GM19455 (cell line): Measurements from ENCODE around the gene RAPGEF3.
A peak's percentile ranks its signal among the peaks of the same experiment; 100 is the strongest.

Experiments
- ATAC-seq: cut with Tn5 transposase; IDR thresholded peaks from one replicate; pipeline ENCODE4 v1.9.1; 2021; ENCODE audit not compliant: unreplicated experiment

The RAPGEF3 gene

DNA sequence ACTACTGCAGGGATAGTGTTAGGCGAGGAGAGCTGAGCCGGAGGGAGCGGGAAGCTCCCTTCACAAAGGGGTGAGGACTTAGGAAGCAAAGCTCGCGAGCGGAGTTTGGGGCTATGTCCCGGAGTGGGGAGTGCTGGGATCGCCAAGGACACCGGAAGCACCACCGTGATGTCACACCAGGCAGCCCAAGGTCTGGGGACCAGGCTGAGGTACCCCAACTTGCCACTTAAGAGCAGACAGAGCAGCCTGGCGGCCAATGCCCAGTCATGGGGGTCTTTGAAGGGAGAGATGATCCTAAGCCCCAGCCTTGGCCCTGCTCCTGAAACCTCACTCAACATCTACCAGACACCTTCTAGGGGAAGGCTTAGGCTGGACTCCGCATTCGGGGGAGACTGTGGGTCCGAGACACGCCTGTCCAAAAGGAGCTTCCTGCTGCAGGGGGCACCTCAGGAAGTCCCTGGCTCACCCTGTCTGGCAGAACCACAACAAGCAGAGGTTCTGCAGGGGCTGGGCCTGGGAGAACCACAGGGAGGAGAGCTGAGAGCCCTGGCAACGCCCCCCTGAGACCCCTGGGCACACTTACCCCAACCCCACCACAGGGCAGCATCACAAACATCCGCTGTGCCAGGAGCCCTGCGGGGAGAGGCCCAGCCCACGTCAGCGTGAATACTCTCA lies 32.1 kb upstream of the RAPGEF3 start:
- ATAC-seq, result no peak

DNA sequence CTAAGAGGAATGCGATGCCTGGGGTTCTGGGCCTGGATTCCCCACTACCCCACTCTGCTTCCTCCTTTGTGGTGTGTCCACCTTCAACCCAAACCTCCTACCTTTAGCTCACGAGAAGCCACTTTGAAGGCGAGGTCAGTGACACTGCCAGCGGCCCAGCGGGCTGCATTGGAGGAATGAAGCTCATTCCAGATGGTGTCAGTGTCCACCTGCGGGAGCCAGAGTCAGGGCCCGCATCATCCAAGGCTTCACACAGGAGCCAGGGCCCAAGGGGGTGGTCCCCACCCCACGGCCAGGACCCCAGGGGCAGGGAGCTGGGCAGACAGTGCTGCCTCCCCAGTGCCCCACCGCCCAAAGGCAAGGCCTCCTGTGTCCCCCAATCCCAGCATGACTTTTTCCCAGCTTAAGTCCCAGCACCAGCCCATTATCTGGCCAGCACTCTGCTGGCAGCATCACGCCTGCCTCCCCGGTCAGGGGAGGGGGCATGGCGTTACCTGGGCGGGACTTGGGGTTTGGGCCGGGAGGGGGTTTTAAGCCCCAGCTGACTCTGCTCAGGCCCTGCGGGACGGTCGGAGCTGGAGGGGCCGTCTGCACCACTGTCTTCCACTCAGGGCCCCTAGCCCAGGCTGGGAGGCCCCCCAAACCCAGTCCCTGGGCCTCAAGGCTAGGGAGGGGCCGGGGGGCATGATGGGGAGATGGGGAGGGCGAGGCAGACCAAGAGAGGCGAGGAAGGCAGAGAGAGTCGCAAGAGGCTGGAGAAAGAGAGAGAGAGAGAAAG lies 31.2 kb upstream of the RAPGEF3 start:
- ATAC-seq, result no peak

GRCh38 chr12:47789141-47789540 lies 30.5 kb upstream of the RAPGEF3 start:
- ATAC-seq, result no peak

DNA sequence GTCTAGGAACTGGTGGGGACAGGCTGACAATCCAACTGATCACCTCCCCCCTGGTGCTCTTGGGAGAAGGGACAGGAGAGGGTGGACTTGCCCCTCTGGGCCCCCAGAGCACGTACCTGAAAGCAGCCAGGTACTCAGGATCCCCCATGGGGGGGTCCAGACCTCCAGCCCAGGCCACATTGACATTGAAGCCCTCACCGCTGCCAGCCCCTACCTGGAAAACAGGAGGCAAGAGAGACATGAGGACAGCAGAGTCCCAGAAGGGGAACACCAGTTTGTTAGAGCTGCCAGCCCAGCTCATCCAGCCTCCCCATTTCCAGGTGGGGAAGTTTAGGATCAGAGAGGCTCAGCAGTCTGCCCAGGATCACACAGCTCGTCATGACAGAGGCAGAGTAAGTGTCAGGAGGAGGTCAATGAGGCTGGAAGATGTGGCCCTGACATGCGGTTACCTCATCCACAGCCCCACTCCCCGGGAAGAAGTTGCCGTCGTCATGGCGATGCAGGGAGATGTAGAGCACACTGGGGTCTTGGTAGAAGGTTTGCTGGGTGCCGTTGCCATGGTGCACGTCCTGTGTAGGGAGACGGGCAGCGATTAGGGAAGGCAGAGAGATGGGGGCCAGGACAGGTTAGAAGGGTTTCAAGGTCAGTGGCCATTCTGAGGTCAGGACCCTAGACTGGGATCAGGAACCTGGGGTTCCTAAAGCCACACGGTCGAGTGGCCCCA lies 29.1 kb upstream of the RAPGEF3 start:
- no peak for ATAC-seq

GRCh38 chr12:47786662-47787280 lies 28.1 kb upstream of the RAPGEF3 start:
- no peak for ATAC-seq

DNA sequence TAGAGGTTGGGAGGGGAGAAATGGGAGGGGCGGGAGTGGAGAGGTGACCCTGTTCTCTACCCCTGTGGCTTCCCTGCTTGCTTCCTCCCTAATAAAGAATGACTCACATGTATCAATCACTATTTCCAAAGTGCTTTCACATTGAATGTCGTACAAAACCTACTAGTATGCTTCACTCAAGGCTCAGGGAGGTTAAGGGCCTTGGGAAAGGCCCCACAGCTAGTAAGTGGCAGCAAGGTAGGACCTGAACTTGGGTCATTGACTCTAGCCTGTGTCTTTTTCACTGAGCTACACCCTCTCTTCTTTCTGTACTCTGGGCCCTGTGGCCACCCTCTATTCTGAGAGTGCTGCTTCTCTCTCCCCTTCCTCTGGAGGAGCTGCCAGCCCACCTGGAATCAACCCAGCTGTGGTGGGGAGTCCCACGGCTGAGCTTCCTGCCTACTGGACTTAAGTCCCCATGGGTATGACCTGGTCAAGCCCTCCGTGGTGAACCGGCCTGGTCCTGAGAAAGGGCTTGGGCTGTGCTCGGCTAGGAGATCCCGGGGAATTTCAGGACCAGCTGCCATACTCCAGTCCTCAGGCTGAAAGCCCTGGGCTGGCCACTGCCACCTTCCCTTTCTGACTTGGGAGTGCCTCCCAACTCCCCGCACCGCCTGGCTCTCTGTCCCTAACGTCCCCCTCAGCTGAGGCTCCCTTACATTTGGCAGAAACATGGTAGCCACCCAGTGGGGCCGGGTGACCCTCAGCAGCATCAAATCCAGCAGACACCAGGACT lies 27.4 kb upstream of the RAPGEF3 start:
- ATAC-seq, result no peak

DNA sequence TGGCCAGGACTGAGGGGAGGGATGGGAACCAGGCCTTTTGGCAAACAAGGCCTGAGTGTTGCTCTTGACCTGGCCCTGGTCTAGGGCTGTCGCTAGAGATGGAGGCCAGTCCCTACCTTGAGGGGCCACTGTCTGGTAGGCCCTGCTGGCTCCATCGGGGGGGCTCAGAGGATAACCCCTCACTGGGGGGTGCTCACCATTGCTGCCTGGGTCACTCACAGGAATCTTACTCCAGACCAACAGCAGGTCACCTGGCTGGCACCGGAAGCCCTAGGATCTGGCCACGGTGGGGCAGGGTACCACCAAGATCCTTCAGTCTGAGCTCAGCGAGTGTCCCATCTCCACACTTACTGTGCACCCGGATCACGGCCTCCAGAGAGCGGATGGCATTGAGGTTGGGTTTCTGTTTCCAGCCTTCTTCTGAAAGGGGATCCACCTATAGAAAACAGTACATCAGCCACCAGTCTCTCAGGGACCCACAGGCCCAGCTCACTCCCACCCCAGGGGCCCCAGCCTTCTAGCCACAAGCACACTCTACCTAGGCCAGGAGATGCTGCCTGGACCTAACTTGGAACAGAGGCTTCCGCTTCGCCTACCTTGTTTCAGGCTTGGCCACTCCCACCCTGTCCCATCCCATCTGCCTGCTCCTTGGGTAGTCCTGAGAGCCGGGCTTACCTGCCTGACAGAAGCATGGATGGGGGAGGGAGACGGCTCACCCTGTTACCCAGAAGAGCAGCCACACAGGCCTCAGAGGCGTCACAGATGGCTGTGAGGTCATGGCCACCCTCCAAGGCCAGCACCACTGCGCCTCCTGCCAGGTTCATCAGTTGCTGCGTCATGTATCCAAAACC lies 26.6 kb upstream of the RAPGEF3 start:
- ATAC-seq, result no peak

DNA sequence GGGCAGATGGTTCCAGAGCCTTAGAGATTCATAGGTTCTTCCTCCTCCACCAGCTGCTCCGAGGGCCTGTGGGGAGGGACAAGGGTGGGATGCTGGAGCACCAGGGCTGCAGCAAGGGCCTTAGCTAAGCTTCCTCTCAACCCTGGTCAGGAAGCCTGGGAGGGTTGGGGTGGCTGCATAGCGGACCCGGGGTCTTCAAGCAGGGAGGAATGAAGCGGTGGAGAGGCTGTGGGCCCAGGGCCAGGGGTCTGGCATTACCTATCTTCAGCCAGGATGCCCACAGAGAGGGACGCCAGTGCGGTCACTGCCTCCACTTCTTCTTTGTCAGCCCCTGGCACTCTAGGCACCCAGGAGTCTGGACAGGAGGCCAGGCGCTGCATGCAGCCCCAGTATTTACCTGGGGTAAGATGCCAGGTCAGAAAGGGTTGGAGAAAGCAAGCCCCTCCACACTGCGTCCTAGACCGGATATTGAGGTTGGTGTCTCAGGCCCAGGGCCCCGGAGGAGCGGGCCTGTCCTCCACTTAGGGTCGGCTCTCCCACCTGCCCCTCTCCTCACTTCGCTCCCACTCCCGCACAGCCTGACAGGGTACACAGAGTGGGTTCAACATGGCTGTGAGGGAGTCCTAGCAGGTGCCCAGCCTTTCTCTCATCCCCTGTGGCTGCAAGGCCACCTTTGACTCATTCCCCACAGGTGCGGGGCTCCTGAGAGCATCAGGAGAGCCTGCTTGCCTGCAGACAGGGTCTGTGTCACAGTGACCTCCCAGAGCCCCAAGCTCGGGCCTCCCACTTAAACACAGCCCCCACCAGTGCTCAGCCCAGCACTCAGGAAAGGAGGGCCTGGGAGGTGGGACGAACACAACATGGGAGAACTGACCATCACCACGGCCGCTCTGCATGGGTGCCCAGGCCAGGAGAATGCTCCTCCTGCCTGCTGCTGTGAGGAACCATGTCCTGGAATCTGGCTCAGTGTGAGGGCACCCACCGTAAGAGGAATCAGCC lies 25.4 kb upstream of the RAPGEF3 start:
- no peak for ATAC-seq

GRCh38 chr12:47783024-47783755 lies 24.5 kb upstream of the RAPGEF3 start:
- no peak for ATAC-seq

GRCh38 chr12:47782372-47782770 lies 23.7 kb upstream of the RAPGEF3 start:
- no peak for ATAC-seq

DNA sequence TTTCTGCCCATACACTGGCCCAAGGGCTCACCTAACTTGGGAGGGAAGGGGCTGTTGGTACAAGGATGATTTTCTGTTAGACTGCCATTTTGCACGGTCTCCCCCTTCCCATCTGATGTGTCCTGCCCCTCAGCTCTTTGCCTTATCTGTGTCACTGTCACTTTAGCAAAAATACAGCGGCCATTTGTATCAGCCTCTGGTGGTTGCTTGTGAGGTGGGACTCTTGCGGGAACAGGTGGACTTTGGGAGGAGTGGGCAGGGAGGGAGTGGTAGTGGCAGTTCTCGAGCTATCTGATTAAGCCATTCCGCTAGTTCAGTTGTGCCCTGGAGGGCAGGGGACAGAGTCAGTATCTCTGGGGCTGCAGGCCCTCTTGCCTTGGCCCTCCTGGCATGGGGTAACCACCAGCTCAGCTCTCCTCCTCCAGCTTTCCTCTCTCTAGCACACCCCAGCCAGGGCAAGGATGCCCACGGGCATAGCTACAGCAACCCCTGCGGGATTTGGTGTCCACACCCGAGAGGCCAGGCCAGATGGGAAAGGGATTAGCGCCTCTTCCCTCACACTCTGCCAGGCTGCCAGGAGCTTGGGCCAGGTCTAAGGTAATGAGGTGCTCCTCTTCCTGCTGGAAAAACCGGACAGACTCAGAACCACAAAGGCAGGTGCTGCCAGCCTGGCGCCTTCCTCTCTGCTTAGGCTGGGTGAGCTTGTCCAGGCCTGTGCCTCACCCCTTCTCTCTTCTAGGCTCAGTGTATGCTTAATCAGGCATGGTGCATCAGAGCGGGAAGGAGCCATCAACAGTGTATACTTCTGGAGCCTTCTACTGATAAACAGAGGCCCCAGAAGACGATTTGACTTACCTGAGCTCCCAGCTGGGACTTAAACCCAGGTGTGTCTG lies 23.0 kb upstream of the RAPGEF3 start:
- no peak for ATAC-seq

DNA sequence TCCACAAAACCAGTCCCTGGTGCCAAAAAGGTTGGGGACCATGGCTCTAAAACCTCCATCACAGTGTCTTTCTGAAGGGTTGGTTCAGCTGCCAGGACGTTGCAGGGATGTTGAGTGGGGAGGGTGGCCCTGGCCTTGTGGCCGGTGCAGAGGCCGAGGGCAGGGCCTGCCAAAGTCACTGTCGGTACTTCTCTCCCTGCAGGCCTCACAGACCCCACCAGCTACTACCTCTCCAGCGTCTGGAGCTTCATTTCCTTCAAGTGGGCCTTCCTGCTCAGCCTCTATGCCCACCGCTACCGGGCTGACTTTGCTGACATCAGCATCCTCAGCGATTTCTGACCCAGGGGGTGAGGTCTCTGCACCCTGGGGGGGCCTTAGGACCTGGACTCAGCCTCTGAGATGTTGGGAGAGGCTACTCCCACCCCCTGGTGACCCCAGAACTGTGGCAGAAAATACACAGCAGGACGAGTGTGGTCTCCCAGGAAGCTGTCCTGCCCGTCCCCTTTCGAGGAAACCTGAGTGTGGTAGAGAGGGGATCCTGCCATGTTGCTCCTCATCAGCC lies 21.3 kb upstream of the RAPGEF3 start:
- no peak for ATAC-seq

GRCh38 chr12:47779301-47779942 lies 20.7 kb upstream of the RAPGEF3 start:
- peak; percentile 80 for ATAC-seq

DNA sequence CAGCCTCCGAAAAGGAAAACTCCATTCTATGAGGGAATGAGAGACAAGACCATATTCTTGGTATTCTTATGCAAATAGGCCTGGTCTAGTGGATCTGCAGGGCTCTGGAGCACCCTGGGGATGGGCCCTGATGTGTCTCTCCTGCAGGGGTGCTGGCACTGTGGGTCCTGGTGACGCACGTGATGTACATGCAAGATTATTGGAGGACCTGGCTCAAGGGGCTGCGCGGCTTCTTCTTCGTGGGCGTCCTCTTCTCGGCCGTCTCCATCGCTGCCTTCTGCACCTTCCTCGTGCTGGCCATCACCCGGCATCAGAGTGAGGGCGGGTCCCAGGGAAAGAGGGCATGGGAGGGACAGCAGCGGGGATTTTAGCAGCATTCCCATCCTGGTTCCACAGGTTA lies 20.2 kb upstream of the RAPGEF3 start:
- no peak for ATAC-seq

- no peak for ATAC-seq
These were observed 19.3 kb upstream of the RAPGEF3 start for GRCh38 chr12:47777741-47778558.
